Mucosa of gallbladder (tissue), 1 donor: ENCODE results near the gene GOSR2. TPM values are rescaled to one million over a fixed set of nuclear protein-coding genes. Genes with fewer than 3 reads are reported as not detected.
A peak's percentile ranks its signal among the peaks of the same experiment; 100 is the strongest.
"Not testable (repeated sequence)": the region's sequence is repeated elsewhere in the genome, so short reads cannot be mapped to it uniquely, and the experiment has no call there.

Source experiments
- DNase-seq: peaks from one replicate; pipeline ENCODE4 v3.0.0-alpha.2; 2020; ENCODE audit warnings: low spot score
- total RNA-seq: library from RNA; stranded (reverse); gene quantifications from one replicate; pipeline ENCODE4 v1.2.1, GENCODE V29; 2021
- donor health status: DM: no; HTN: no; CAD: no.

The GOSR2 gene
- total RNA-seq, 1 donor from 2014 or later: 47.8 TPM

- DNase-seq: no peak
Observed at GRCh38 chr17:46930051-46930450, 7.1 kb downstream of the GOSR2 start.

DNA sequence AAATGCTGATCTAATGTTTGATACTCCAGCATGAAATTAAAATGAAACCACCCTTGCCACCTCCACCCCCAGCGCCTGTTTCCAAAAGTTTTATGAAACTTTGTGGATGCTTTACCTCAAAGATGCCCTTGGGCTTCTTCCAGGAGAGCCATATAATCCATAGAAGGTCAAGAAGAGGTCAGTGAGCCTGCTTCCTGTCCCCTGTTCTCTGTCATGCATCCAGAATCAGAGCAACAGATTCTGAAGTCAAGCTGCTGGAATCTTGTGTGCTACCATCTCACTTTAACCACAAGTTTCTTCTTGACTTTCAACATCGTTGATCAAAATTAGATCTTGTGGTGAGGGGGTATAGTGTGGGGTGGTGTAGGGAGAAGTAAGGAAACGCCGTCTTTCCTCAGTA, 8.6 kb downstream of the GOSR2 start:
- DNase-seq: no peak

DNA sequence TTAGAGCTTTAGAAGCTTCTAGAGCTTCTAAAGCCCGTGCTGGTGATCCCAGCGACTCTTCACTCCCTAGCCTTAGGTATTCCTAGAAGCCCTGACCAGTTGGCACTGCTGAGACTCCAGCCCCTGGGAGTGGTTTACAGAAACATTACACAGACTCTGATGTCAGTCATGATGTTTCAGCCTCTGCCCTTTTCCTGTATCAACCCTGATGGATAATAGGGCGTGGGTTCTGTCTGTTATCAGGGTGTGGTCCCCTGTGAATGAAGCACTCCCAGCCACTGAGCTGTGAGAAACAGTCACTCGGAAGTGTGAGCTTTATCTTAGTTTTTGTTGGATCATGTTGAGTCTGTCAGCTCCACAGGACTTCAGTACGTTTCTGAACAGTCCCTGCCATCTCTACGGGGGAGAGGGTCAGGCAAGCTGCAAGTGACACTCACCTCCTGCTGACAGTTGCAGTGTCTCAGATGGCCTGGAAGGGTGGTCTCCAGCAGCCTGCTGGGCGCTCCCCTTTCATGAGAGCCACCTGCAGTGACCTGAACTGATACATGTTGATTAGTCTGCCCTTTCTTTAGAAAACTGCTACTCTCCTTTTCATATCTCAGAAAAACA, 12.8 kb downstream of the GOSR2 start:
- no peak for DNase-seq

DNA sequence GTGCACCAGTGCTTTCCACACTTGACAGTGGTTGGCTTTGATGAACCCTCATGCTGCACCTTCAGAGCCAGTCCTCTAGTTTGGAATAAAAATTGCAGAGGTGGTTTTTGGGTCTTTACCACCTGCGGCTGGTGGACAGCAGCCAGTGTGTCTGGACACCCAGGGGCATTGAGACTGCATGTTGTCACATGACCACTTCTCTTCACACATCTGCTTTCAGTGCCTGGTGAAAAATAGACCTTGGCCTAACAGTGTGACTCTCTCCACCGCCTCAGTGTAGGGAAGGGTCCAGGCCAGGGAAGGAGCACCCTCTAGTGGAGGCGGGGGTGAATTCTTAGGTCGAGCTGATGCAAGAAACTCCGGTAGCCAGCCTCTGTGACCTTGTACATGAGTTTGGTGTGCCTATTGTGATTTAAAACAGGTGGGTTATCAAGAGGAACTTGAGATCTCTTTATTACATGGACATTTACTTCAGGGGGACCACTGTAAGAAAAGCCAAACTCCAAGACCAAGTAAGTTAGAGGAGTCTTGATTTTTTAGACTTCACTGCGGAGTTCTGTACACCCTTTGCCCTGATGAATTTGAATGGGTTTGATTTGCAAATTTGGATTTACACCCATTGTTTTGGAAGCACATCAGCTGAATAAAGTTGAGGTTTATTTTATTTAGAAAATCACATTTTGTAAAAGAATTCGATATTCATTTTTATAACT, 17.9 kb downstream of the GOSR2 start:
- peak; percentile 72 for DNase-seq

- peak; percentile 58 for DNase-seq
Observed at GRCh38 chr17:46942441-46943217, 19.7 kb downstream of the GOSR2 start.

- DNase-seq: no peak
Observed at GRCh38 chr17:46943218-46943500, 20.2 kb downstream of the GOSR2 start.

DNA sequence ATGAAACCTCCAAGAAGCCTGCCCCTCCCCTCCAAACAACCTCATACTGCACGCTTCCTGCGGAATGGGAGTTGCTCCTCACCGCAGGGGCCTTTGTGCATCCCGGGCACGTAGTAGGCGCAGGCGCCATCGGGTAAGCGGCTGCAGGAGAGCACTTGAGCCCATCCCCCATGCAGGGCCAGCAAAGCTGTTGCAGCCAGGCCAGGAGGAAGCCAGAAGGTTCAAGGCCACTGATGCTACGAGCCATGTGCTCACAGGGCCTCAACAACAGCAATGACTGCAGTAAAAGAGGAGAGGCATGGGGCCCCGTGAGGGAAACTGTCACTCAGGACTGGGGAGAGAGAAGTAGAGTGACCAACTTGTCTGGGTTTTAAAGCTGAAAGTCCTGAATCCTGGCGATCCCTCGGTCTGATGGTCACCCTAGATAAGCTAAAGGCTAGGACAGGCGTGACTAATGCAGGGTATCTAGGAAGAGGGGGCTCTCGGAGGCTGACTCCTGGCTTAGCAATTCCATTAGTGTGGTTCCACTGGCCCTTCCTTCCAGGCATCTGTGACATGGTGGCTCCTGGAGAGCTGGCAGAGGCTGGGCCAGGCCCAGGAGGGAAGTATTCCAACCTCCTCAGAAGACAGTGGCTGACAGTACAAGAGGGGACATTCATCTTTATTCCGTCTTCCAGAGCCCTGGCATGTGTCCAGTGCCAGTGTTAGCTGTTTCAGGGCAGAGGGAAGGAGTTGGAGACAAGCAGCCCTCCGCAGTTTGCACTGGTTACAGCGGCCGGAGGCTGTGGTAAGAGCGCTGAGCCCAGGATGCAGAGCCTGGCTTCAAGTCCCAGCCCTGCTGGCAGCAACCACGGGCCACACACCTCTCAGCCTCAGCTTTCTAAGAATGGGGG, 20.8 kb downstream of the GOSR2 start:
- DNase-seq: no peak

DNA sequence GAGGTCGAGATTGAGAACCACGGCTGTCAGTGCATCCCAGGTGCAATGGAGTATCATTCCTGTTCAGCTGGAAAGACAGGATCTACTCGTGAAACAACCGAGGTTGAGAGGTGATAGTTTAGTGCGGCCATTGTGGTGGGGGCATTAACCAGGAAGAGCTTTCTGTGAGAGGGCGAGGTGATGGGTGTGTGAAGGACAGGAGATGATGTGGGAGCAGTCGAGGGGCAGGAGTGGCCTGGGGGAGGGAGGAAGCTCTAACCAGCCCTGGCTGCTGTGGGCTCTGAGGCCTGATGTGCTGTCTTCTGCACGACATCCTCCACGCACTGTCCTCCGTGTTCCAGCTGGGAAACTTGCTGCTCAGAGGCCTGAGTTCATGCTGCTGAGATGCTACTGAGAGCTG, 22.0 kb downstream of the GOSR2 start:
- DNase-seq: no peak

GRCh38 chr17:46947216-46947615, 24.3 kb downstream of the GOSR2 start:
- DNase-seq: no peak

- DNase-seq: no peak
Observed at GRCh38 chr17:46948544-46948943, 25.6 kb downstream of the GOSR2 start.

- no peak for DNase-seq
Observed at GRCh38 chr17:46949291-46950174, 26.6 kb downstream of the GOSR2 start.

DNA sequence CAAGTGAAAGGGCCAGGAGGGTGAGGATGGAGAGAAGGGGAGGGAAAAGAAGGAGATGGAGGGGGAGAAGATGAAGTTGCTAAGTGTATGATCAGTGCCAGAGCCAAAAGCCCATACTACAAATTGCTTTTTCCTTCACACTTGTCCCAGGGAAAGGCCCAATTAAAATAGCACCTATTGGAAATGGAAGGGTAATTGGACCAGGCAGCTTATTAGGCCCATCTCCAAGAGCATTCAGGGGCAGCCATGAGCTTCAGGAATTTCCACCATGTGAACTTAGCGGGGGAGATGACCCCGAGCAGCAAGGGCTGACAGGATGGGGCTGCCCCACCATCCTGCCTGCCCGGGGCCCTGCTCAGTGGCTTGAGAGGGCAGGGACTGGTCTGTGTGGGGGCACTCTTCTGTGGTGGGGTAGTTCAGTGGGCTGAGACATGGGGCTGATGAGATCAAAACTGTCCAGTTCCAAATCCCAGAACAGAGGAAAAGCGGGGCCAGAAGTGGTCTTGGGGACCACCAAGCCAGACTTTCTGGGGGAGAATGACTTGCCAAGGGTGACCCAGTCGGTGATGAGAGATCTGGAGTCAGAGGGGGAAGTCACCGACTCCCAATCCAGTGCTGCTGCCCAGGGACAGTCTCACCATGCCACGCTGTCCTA, 27.5 kb downstream of the GOSR2 start:
- DNase-seq: no peak

DNA sequence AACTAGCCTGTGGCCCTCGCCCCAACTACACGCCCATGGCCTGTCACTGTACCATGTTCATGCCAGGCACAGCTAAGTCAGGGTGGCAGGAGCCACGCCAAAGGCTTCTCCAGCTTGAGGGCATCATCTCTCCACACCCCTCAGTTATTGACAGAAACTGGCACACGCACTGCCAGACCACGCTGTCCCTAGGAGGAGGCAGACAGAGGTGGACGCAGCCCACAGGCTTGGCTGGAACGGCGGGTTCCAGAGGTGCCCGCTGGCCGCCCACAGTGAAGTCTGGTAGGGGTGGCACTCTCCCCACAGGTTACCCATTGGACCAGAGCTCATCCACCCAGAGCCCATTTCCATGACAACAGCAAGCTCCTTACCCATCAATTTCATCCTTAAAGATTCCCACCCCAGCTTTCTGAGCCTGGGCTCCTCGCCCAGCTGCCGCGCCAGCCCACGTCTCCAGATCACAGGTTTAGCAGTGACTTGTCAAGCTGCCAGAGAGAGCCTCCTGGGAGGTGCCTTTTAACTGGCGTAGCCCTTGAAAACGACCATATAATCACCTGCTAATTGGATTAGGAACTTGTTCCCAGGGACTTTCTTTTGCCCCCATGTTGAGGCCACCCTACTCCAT, 28.1 kb downstream of the GOSR2 start:
- no peak for DNase-seq

GRCh38 chr17:46951706-46952105, 28.7 kb downstream of the GOSR2 start:
- DNase-seq: no peak

- no peak for DNase-seq
Observed at GRCh38 chr17:46952115-46952514, 29.2 kb downstream of the GOSR2 start.

DNA sequence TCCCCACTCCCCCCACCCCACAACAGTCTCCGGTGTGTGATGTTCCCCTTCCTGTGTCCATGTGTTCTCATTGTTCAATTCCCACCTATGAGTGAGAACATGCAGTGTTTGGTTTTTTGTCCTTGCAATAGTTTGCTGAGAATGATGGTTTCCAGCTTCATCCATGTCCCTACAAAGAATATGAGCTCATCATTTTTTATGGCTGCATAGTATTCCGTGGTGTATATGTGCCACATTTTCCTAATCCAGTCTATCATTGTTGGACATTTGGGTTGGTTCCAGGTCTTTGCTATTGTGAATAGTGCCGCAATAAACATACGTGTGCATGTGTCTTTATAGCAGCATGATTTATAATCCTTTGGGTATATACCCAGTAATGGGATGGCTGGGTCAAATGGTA, 30.2 kb downstream of the GOSR2 start:
- DNase-seq: not testable (repeated sequence)

- DNase-seq: no peak
Observed at GRCh38 chr17:46958041-46958591, 35.2 kb downstream of the GOSR2 start.

DNA sequence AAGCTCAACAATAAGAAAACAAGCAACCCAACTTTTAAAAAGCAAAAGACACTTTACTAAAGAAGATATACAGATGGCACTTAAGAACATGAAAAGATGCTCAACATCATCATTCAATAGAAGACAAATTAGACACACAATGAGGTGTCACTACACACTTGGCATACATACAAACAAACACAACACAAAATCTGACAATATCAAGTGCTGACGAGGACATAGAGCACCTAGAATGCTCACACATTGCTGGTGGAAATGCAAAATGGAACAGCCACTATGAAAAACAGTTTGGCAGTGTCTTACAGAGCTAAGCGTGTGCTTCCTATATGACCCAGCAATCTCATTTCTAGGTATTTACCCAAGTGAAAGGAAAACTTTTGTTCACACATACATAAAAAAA, 37.2 kb downstream of the GOSR2 start:
- no peak for DNase-seq

DNA sequence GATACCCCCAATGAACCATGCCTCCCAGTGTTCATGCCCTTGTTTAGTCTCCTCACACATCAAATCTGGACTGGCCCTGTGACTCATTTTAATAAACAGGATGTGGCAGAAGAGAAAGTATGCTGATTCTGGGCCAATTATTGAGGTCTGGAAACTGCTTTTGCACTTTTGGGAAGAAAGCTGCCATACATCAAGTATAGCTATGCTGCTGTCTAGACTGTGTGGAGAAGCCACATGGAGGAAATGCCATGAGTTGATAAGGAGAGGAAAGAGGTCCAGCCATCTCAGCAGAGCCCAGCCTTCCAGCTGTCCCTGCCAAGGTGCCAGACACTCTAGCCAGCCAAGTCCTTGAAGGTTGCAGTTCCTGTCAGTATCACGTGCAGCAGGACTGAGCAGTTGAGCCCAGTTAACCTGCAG, 39.4 kb downstream of the GOSR2 start:
- no peak for DNase-seq

- DNase-seq: no peak
Observed at GRCh38 chr17:46963571-46963970, 40.6 kb downstream of the GOSR2 start.
